HG02610 (cell line): ENCODE results near the gene ENTPD6.

Experiments
- ATAC-seq: cut with Tn5 transposase; IDR thresholded peaks from one replicate; pipeline ENCODE4 v1.9.1; 2021; ENCODE audit warnings: mild to moderate bottlenecking, moderate library complexity; ENCODE audit not compliant: unreplicated experiment

Gene ENTPD6

DNA sequence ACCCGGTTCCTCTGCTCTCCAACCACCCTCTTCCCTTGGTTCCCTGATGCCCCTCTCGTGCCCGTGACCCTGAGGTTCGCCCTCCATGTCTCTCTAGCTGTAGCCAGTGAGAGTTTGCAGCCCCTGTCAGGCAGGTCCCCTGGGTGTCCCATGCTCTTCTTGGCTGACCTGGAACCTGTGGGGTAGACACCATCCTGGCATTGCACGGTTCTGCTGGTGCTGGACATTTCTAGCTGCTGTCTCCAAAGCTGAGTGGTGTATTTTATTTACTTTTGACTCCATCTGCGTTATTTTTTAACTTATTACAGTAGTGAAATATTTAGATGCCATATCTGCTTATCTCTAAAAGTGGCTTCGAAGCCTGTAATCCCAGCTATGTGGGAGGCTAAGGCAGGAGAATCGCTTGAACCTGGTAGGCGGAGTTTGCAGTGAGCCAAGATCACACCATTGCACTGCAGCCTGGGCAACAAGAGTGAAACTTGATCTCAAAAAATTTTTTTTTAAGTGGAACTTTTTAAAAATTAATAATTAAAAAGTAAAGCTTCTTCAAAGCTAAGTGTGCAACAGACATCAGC is 12.5 kb downstream of the ENTPD6 start:
- ATAC-seq = no peak

DNA sequence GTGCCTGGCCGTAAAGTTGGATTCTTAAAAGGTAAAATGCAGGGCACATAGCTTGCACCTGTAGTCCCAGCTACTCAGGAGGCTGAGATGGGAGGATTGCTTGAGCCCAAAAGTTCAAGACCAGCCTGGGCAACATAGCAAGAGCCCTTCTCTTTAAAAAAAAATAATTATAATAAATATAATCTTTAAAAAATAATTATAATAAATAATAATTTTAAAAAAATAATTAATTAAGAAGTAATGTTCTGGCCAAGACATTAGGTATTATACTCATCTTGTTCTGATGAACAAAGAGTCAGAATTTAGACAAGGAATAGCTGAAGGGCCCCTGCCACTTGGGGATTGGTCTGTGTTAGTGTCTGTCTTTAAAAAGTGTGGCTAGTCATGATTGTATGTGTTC is 13.9 kb downstream of the ENTPD6 start:
- ATAC-seq = no peak

DNA sequence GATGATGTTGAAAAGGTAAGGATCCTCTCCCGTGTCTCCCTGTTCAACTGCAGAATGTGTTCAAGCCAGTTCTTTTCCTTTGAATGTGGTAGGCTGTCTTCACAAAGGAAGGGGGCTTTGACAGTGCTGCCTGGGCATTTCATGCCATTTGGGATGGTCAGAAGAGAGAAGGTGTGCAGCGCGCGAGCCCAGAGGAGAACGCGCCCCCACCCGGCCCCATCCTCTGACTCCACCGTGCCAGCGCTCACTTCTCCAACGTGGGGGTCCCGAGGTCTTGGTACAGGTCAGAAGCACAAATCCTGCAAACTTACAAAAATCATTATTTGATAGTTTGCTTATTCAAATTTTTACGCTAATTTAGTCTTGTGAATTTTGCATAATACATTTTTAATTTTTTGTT is 14.4 kb downstream of the ENTPD6 start:
- ATAC-seq = no peak

DNA sequence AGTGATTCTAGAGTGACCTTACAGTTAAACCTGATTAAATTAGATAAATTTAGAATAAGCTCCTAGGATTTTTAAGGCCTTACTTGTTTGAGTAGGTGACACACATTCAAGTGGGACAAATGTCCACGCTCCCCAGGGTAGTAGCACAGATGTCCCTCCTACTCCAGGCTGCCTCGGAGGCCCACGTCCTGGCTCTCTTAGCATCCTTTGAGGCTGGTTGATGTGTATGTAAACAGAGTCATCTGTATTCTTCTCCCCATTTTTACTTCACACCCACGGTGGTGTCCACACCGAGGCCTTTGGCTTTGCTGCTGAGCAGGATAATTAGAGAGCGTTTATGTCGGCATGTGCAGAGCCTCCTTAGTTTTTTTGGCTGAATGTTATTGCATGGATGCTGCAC is 15.8 kb downstream of the ENTPD6 start:
- ATAC-seq = no peak

DNA sequence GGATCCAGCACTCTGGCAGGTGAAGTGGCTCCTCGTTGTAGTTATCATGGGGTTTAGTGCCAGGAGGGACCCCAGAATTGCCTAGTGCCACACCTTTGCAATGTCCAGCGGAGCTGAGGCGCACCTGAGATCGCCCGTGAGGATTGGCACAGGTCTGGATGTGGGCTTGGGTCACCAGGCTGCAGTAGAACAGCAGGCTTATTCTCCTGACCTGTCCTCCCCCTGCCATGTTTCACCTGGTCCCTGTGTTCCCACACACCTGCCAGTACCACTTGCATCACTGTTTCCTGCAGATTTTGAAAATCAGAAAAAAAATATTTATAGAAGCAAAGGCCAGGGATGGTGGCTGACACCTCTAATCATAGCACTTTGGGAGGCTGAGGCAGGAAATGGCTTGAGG is 16.7 kb downstream of the ENTPD6 start:
- ATAC-seq = no peak

DNA sequence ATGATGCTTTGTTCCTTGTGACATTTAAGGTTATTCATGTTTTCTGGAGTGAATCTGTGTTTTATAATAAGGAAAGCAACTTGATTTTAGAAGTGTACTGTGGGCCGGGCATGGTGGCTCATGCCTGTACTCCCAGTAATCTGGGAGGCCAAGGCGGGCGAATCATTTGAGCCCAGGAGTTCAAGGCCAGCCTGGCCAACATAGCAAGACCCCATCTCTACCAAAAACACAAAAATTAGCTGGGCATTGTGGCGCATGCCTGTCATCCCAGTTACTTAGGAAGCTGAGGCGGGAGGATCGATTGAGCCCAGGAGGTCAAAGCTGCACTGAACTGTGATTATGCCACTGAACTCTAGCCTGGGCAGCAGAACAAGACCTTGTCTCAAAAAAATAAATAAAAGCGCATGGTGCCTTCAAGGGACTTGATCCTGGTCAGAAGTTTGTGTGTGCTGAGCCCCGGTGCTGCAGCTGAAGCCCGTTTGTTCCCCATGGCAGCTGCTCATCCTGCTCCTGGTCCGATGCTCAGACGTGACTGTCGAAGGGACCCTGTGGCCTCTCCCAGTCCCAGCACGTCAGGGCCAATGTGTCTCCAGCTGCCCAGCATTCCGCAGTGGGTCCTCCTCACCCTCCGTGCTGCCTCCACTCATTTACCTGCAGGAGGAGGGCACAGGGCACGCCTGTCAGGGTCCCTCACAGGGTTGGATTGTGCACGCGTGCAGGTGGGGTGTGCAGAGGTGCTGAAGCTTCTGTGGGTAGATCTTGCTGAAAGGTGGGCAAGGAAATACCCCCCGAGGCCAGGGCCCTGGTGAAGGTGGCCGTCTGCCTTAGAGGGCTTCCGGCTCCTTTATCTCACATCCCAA is 18.3 kb downstream of the ENTPD6 start:
- ATAC-seq = no peak

DNA sequence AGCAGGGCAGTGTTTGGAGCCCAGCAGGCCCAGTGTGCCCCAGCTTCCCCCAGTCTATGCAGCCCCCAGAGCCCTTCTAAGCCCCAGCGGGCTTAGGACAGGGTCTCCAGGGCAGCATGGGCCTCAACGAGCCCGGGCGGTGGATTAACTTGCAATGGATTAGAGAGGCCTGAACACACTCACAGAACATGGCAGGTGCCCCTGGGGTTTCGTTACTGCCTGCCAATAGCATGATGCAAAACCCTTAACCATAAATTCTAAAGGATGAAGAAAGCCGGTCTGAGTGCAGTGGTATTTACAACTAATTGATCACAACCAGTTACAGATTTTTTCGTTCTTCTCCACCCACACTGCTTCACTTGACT is 18.9 kb downstream of the ENTPD6 start:
- no peak for ATAC-seq

DNA sequence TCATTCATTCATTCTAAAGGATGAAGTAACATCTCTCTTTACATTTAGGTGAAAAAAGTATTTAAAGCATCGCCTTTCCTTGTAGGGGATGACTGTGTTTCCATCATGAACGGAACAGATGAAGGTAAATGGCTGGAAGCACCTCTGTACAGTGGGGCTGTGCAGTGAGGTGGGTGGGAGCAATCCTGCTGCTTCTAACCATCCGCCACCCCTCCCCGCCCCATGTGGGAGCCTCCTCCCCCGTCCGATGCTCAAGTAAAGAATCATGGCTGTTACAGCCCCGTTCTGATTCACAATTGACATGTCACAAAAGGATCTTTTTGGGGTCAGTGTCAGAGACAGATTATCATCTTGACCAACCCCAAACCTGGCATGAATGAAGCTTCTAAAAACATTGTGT is 19.3 kb downstream of the ENTPD6 start:
- no peak for ATAC-seq

DNA sequence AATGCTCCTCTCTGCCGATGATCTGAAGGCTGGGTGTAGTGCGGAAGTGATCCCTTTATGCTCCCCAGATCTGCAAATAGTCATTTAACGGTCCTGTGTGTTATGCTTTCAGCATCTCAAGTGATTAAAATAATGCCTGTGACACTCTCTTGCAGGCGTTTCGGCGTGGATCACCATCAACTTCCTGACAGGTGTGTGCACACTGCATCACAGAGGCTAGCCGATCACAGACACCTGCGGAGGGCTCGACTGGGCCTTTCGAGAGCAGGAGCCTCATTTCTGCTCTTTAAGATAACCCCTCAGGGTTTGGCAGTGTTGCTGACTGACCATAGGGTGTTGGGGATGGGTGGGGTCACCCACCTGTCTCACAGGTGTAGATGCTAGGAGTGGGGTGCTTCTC is 20.0 kb downstream of the ENTPD6 start:
- ATAC-seq = no peak

DNA sequence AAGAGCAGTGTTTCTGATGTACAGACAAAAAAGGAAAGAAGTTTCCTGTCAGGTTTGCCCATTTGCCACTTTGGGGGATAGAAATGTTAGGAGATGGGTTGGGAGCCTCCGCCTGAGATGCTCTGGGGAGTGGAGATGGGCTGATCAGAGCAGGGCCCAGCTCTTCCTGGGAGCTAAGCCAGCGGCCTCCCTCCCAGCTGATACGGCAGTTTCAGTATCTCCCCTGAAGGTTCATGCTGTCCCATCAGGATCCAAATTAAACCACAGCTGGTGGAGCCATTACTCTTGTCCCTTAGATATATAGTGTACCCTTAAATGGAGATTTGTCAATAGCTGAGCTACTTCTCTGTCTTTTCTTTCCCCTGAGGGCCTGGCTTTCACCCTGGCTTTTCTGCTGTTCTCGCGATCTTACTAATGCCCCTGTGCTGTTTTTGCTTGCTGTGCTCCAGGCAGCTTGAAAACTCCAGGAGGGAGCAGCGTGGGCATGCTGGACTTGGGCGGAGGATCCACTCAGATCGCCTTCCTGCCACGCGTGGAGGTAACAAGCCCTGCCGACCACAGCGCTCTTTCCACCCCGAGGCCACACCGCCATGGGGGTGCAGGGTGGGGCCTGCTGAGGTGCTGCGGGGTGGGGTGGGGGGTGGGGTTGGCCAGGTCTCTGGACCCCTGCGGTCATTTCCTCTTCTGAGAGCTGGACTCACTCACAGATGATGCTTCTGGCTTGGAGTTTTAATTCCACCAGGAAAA is 20.9 kb downstream of the ENTPD6 start:
- no peak for ATAC-seq

DNA sequence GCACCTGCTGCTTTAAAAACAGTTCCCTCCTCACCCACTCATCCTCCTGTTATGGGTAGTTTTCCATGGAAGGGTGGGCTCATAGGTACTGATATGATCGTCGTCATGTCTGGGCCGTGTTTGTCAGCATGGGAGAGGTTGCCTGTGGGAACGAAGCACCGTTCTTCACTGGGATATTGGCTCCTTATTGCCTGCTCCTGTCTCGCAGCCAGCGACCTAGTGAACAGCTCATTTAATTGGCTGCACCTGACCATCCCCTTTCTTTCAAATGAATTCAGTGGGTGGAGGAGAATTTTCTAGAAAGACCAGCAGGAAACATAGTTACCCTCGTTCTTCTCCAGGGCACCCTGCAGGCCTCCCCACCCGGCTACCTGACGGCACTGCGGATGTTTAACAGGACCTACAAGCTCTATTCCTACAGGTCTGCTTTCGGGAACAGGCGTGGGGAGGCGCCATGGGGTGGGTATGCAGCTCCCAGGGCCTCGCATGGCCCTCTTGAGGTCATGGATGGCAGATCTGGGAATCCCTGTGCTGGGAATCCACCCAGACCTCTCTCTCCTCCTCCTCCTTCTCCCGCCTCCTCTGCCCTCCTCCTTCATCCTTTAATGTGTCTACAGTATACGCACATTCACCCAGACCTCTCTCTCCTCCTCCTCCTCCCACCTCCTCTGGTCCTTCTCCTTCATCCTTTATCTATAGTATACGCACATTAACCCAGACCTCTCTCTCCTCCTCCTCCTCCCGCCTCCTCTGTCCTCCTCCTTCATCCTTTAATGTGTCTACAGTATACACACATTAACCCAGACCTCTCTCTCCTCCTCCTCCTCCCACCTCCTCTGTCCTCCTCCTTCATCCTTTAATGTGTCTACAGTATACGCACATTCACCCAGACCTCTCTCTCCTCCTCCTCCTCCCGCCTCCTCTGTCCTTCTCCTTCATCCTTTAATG is 21.9 kb downstream of the ENTPD6 start:
- no peak for ATAC-seq

DNA sequence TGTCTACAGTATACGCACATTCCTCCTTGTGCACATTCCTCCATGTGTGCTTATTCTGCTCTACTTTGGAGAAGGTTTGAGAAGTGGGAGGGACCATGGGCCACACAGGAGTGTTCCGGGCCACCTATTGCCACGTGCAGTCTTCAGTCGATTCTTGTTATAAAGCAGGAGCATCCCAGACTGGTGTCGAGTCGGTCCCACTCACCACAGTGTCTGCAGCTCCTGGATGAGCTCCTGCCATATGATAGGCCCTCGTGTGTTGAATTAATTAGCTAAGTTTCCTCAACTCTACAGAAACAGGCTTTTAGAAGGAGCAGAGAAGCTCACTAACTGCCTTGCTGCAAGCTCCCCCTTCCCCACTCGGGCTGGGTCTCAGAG is 22.6 kb downstream of the ENTPD6 start:
- ATAC-seq = no peak

DNA sequence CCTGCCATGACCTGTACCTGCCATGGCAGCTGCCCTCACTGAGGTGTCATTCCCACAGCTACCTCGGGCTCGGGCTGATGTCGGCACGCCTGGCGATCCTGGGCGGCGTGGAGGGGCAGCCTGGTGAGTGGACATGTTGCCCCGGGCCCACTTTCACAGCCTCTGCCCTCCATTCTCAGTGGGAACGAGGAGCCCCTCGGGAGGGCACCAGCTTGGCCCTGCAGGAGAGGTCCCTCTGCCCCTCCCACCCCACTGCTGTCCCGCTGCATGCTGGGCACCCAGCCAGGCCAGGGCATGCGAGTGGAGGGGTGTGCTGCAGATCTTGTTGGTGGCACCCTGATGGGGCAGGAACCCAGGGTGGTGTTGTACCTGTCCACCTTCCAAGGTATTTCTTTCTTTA is 23.0 kb downstream of the ENTPD6 start:
- ATAC-seq = no peak

DNA sequence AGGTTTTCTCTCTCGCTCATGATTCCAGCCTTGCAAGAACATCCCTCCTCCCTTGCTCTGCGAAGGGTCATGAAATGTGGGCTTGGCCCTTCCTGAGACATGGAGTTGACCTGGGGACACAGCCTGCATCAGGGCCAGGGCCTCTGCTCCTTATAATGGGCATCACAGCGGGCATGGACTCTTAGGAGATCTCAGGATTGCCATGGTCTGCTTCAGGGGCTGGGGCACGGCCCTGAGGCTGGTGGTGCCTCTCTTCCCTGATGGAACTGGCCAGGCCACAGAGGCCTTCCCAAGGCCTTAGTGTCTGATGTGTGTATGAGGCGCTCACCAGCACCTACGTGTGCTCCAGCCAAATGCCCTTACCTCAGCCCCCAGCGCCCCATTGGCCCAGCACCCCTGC is 23.9 kb downstream of the ENTPD6 start:
- ATAC-seq = no peak

DNA sequence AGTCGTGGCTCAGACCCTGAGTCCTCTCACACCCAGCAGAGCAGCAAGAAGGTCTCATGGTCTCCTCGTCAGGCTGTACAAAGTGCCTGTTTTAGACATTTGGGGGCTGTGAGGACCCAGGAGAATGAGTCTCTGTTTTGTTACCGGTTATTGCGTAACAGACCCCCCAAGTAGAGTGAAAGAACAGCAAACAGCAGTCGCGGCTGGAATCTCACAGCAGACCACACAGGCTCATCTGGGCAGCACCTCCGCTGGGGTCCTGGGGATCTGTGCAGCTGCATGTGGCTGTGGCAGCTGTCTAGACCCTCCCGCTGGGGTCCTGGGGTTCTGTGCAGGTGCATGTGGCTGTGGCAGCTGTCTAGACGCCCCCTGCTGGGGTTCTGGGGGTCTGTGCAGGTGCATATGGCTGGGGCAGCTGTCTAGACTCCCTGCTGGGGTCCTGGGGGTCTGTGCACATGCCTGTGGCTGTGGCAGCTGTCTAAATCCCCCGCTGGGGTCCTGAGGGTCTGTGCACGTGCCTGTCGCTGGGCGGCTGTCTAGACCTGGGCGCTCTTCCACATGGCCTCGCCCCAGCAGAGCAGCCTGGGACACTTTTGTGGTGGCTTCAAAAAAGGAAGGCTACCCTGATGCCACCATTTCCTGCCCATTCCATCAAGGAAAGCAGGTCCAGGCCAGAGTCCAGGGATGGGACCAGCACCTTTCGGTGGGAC is 24.7 kb downstream of the ENTPD6 start:
- no peak for ATAC-seq

DNA sequence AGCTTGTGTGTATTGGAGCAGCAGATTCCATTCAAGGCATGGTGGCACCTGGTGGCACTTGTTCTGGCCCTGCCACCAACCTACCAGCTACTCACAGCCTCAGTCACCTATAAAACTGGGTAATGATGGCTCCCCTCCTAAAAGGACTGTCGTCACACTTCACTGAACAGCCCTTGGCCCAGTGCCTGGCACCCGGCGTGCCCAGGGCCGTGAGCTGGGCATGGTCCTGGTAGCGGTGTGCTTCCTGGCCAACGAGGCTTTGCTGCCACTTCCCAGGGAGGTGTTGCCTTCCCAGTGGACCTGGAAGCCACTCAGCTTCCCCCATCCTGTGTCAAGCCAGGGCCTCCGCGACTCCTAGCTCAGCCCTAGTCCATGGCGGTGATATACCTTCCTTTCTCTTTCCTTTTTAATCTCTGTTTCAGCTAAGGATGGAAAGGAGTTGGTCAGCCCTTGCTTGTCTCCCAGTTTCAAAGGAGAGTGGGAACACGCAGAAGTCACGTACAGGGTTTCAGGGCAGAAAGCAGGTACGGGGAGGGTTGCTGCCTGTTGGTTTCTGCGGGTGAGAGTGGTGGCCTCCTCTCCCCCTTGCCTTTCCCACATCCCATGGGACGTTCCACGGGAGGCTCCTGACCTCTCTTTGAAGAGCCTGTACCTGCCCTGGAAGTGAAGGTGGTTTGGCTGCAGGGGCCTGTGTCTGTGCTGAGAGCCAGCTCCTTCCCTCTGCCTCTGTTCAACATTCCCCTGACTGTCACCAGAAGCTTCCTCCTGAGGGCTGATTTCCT is 25.5 kb downstream of the ENTPD6 start:
- ATAC-seq = no peak

DNA sequence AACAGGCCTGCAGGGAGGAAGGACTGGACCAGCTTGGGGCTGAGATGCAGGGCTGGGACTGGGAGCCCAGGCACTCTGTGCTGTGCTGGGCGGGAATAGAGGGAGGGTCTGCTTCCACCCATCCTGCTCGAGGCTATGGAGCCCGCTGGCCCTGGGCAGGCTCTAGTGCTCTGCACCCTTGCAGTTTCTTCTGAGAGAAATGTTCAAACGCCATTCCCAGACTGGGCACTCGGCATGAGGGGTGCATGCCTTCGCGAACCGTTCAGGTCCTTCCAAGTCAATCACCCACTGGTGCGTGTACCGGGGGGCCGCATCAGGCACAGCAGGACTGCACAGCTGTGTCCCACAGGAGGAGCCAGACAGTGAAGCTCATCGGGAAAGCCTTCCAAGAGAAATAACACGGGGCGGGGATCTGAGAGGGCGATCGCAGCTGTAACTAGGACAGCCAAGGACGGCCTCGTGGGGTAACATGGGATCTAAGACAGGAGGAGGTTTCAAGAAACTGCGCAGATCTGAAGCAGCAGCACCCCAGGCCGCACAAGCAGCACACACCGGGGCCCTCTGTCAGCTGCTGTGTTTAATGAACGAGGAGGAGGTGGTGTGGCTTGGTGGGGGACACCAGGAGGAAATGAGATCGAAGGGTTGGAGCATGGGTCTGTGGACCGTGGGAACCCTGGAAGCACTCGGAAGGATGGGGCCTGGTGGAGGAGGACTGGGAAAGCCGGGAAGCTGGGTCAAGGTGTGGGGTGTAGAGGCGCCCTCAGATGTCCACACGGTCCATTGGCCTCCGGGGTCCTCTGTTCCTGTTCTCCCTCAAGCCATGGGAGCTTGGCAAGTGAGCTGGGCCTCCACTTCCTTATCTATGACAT is 26.3 kb downstream of the ENTPD6 start:
- ATAC-seq = no peak

DNA sequence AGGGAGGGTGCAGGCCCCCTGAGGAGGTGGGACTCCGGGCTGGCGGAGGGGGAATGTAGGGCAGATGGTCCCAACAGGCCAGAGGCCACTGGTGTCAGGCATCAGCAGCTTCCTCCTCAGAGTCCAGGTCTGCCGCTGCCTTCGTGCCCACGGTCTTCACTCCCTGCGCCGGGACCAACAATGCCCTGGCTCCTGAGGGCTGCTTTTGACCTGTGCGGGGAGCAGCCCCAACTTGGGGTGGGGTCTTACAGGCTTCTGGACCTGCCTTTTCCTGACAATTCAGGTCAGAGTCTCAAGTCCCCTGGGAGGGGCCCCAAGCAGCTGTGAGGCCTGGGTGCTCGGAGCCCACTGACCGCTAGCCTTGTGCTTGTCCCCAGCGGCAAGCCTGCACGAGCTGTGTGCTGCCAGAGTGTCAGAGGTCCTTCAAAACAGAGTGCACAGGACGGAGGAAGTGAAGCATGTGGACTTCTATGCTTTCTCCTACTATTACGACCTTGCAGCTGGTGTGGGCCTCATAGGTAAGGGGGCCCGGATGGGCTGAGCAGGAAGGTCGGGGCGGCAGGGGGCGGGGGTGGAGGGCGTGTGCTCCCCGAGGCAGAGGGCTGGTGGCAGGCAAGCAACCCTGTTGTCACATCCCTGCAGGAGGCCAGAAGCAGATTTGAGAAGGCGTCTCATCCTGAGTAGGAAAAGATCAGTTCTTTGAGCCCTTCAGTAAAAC is 27.1 kb downstream of the ENTPD6 start:
- ATAC-seq = no peak
